SK-N-MC (cell line): ENCODE measurements around the gene NACAD.
A peak's percentile ranks its signal among the peaks of the same experiment; 100 is the strongest.
"Not testable (repeated sequence)": the region's sequence is repeated elsewhere in the genome, so short reads cannot be mapped to it uniquely, and the experiment has no call there.

Experiments
- DNase-seq: peaks from one replicate; pipeline ENCODE4 v3.0.0-alpha.2; 2011; ENCODE audit warnings: low read depth, low spot score
- H3K27ac ChIP-seq: fragments of 200-600 bp; sonication (generic); 2 replicates; pipeline ENCODE4 v1.5.1; 2016; ENCODE audit warnings: mixed run types
- H3K36me3 ChIP-seq: fragments of 200-600 bp; sonication (generic); 2 replicates; pipeline ENCODE4 v1.6.1; 2017; ENCODE audit warnings: antibody characterized with exemption, low read length, mixed read lengths; ENCODE audit not compliant: insufficient read depth
- H3K4me3 ChIP-seq: fragments of 200-600 bp; sonication (generic); 2 replicates; pipeline ENCODE4 v1.5.1; 2016
- H3K9ac ChIP-seq: fragments of 200-600 bp; sonication (generic); 2 replicates; pipeline ENCODE4 v1.8.0; 2017; ENCODE audit warnings: mixed run types, mixed read lengths; ENCODE audit not compliant: insufficient read length
- H3K9me3 ChIP-seq: fragments of 200-600 bp; sonication (generic); 2 replicates; pipeline ENCODE4 v1.6.1; 2017; ENCODE audit warnings: low read depth, mild to moderate bottlenecking, antibody characterized with exemption, low read length, moderate library complexity, mixed read lengths
- EZH2 ChIP-seq: fragments of 200-600 bp; sonication (generic); IDR thresholded peaks from one replicate; pipeline ENCODE4 v1.6.1; 2017; ENCODE audit warnings: antibody characterized with exemption
- FOXP2 ChIP-seq: optimal IDR thresholded peaks from 2 replicates; pipeline ENCODE3; 2011; ENCODE audit warnings: mild to moderate bottlenecking, moderate library complexity; ENCODE audit not compliant: insufficient read depth; ENCODE audit errors: extremely low read length, control extremely low read depth
- POLR2AphosphoS5 ChIP-seq: IDR thresholded peaks from 2 replicates; pipeline ENCODE4 v1.6.1; 2012; ENCODE audit warnings: mild to moderate bottlenecking, low read depth, low read length, borderline replicate concordance

NACAD gene

GRCh38 chr7:45117582-45117981, 28.8 kb upstream of the NACAD start:
- TF ChIP-seq POLR2AphosphoS5 (no peak), EZH2 (no peak), FOXP2 (no peak)
- Histone ChIP-seq H3K9ac (no peak overlapping the region), H3K27ac (no peak overlapping the region), H3K9me3 (no peaks in the 10 kb centered on the region), H3K36me3 (no peaks in the 10 kb centered on the region), H3K4me3 (no peak overlapping the region)
- no peak for DNase-seq

- Histone ChIP-seq H3K36me3 (no peaks in the 10 kb centered on the region), H3K4me3 (no peak overlapping the region), H3K9ac (no peak overlapping the region), H3K27ac (no peak overlapping the region), H3K9me3 (no peaks in the 10 kb centered on the region)
- DNase-seq, result no peak
- TF ChIP-seq EZH2 (no peak), FOXP2 (no peak), POLR2AphosphoS5 (no peak)
Observed at GRCh38 chr7:45116048-45116447, 27.3 kb upstream of the NACAD start.

GRCh38 chr7:45114926-45115325, 26.2 kb upstream of the NACAD start:
- Histone ChIP-seq H3K9me3 (no peaks in the 10 kb centered on the region), H3K4me3 (no peak overlapping the region), H3K9ac (no peak overlapping the region), H3K36me3 (no peaks in the 10 kb centered on the region), H3K27ac (no peak overlapping the region)
- TF ChIP-seq EZH2 (no peak), FOXP2 (no peak), POLR2AphosphoS5 (no peak)
- DNase-seq, result no peak

- H3K9me3 ChIP-seq, H3K36me3 ChIP-seq, H3K27ac ChIP-seq, DNase-seq, H3K9ac ChIP-seq, H3K4me3 ChIP-seq: not testable (repeated sequence)
Observed at GRCh38 chr7:45114257-45114656, 25.5 kb upstream of the NACAD start.

- H3K27ac ChIP-seq, result no peak overlapping the region
- no peak overlapping the region for H3K9ac ChIP-seq
- H3K4me3 ChIP-seq, result peak overlapping the region; percentile 81; the same call in 1 of the 2 replicates
- H3K36me3 ChIP-seq, result peaks cover 18% of the 10 kb centered on the region
- no peaks in the 10 kb centered on the region for H3K9me3 ChIP-seq
- no peak for DNase-seq
- TF ChIP-seq POLR2AphosphoS5 (no peak), EZH2 (no peak), FOXP2 (no peak)
Observed at GRCh38 chr7:45112648-45113047, 23.9 kb upstream of the NACAD start.

GRCh38 chr7:45111298-45112223, 22.8 kb upstream of the NACAD start, which contains the start of gene TBRG4:
Gene TBRG4 (minus strand): TSS chr7:45111697. CDS start chr7:45109237, 2,460 bp downstream.
- H3K27ac ChIP-seq, result peak within 1 kb of the TSS; percentile 91
- peak within 1 kb of the TSS; percentile 81 for H3K4me3 ChIP-seq
- peak; percentile 99 for TF ChIP-seq POLR2AphosphoS5
- TF ChIP-seq FOXP2, result no peak
- no peaks in the 10 kb centered on the region for H3K9me3 ChIP-seq
- DNase-seq, result peak; percentile 57
- H3K36me3 ChIP-seq, result peaks cover 29% of the 10 kb centered on the region
- H3K9ac ChIP-seq, result peak within 1 kb of the TSS; percentile 94

GRCh38 chr7:45108863-45109262, 20.1 kb upstream of the NACAD start:
- Histone ChIP-seq H3K4me3 (no peak overlapping the region), H3K9ac (no peak overlapping the region)

GRCh38 chr7:45107356-45107755, 18.6 kb upstream of the NACAD start:
- DNase-seq, result no peak
- H3K36me3 ChIP-seq, result peaks cover 71% of the 10 kb centered on the region
- H3K9ac ChIP-seq, result no peak overlapping the region
- no peak overlapping the region for H3K27ac ChIP-seq
- no peak overlapping the region for H3K4me3 ChIP-seq
- H3K9me3 ChIP-seq, result no peaks in the 10 kb centered on the region
- no peak for TF ChIP-seq EZH2
- no peak for TF ChIP-seq POLR2AphosphoS5
- TF ChIP-seq FOXP2, result no peak

More at GRCh38 chr7:45108863-45109262, 20.1 kb upstream of the NACAD start:
- no peaks in the 10 kb centered on the region for H3K9me3 ChIP-seq
- no peak for DNase-seq
- TF ChIP-seq FOXP2 (no peak), POLR2AphosphoS5 (no peak), EZH2 (no peak)
- H3K36me3 ChIP-seq, result peaks cover 56% of the 10 kb centered on the region
- no peak overlapping the region for H3K27ac ChIP-seq
